Measurements from ENCODE around the gene F2RL3. TPM values are rescaled to one million over a fixed set of nuclear protein-coding genes. Genes with fewer than 3 reads are reported as not detected.

The F2RL3 gene
- not detected for total RNA-seq

DNA sequence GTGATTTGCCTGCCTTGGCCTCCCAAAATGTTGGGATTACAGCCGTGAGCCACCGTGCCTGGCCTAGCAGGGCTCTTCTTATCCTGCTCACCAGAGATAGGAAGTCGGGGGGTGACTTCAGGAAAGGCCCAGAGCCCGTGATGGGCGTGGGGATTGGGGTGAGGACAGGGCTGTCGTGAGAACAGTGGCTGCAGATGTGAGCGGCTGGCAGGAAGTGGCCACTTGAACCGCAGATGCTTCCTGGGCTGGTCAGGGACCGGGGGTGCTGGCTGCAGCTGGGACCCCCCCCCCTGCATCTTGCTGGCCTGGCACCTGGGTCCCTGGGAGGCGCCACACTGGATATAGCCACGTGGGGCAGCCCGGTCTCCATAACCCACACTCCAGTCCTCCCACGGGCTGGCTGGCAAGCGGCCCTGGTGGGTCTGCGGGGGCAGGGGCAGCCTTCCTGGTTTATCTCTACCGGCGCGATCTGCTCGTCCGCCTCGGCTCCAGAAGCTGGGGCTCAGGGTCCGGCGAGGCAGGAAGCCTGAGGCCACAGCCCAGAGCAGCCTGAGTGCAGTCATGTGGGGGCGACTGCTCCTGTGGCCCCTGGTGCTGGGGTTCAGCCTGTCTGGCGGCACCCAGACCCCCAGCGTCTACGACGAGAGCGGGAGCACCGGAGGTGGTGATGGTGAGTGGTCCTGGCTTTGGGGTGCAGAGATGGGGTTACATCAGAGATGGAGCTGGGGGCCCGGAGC is at the start of gene F2RL3:
F2RL3 (plus strand) TSS at position 371 of the 737 bp plus-strand sequence; CDS start at position 562, 191 bp downstream.
- Mint-ChIP-seq H3K36me3 (no peaks in the 10 kb centered on the region), H3K27ac (no peak within 1 kb of the TSS), H3K9me3 (no peaks in the 10 kb centered on the region), H3K4me1 (ENCODE audit: low read depth) (peaks cover 5% of the 10 kb centered on the region), H3K4me3 (no peak within 1 kb of the TSS), H3K27me3 (peaks cover 13% of the 10 kb centered on the region)
- intact Hi-C loops (cut with micrococcal nuclease), result no loop called here
- POLR2A ChIA-PET, result no interaction called here
- no peak for DNase-seq
- CTCF ChIA-PET, result no interaction called here

DNA sequence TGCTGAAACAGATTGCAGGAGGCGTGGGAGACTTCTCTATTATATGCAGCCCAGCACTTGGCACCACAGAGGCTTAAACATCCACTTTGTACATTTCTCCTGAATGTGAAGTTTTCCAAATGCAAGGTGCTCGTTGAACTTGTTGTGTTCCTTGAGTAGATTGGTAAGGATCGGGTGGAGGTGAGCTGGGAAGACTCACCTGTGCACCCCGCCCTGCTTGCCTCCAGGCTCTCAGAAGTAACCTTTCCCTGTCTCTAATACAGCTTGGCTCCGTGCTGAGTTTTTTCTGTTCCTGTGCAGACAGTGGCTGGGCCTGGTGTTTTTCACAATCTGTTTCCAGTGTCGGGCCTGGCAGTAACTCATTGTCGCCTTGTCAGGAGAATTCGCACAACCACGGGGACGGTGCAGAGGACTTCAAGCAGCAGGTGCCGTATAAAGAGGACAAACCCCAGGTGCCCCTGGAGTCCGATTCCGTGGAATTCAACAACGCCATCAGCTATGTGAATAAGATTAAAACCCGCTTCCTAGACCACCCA is 47.3 kb upstream of the F2RL3 start:
- Mint-ChIP-seq H3K27me3 (no peaks in the 10 kb centered on the region), H3K36me3 (peaks cover 12% of the 10 kb centered on the region), H3K4me3 (no peak overlapping the region), H3K27ac (no peak overlapping the region), H3K4me1 (ENCODE audit: low read depth) (no peaks in the 10 kb centered on the region), H3K9me3 (no peaks in the 10 kb centered on the region)
- no peak for DNase-seq
- POLR2A ChIA-PET, result no interaction called here
- intact Hi-C loops (cut with micrococcal nuclease), result no loop called here
- CTCF ChIA-PET, result no interaction called here

DNA sequence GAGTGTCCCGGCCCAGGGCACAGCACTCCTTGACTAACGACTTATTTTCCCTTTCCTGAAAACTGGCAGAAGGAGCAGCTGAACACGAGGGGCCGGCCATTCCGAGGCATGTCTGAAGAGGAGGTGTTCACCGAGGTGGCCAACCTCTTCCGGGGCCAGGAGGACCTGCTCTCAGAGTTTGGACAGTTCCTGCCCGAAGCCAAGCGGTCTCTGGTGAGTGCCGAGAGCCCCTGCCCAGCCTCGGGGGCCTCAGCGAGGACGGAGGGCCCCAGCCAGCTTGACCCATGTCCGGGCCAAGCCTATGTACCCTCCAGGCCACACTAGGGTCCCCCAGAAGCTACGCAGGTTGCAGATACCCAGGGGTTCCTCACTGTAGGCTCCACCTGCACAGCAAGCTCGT is 41.9 kb upstream of the F2RL3 start:
- Mint-ChIP-seq H3K27ac (no peak overlapping the region), H3K9me3 (no peaks in the 10 kb centered on the region), H3K4me1 (ENCODE audit: low read depth) (no peaks in the 10 kb centered on the region), H3K27me3 (no peaks in the 10 kb centered on the region), H3K4me3 (no peak overlapping the region), H3K36me3 (peaks cover 29% of the 10 kb centered on the region)
- DNase-seq, result no peak
- ChIA-PET CTCF (no interaction called here), POLR2A (no interaction called here)
- intact Hi-C loops (cut with micrococcal nuclease), result no loop called here

DNA sequence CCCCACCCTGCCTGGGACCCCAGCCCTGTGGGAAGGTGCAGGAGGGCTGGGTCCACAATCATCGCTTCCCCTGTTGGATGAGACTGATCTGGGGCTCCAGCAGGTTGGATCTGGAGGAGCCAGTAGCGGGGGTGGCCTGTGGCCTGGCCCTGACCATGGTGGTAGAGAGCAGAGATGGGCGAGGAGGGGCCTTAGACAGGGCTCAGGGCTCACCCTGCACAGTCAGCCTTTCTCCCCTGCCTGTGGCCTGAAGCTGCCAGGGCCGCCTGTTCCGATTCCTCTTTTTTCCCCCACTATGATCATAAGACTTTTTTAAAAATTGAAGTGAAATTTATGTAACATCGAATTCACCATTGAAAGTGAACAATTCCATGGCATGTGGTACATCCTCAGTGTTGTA is 41.4 kb upstream of the F2RL3 start:
- no peak overlapping the region for H3K4me3 Mint-ChIP-seq
- CTCF ChIA-PET, result no interaction called here

DNA sequence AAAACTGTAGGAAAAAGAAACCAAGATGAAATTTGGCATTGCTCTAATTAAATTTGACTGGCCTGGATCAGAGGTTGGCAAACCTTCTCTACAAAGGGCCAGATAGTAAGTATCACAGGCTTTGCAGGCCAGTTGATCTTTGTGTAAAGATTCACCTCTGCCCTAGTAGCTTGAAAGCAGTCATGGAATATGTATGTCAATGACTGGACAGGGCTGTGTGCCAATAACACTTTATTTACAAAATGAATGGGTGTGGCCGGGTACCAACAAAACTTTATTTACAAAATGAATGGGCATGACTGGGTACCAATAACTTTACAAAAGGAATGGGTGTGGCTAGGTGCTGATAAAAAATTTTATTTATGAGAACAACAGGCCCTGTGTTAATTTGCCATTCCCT is 39.6 kb upstream of the F2RL3 start:
- POLR2A ChIA-PET, result no interaction called here
- H3K4me3 Mint-ChIP-seq, result no peak overlapping the region
- CTCF ChIA-PET, result no interaction called here

More for the DNA sequence above, 41.4 kb upstream of the F2RL3 start:
- no peaks in the 10 kb centered on the region for H3K9me3 Mint-ChIP-seq
- POLR2A ChIA-PET, result no interaction called here
- H3K4me1 Mint-ChIP-seq (ENCODE audit: low read depth), result no peaks in the 10 kb centered on the region
- intact Hi-C loops (cut with micrococcal nuclease), result no loop called here
- no peaks in the 10 kb centered on the region for H3K27me3 Mint-ChIP-seq
- peaks cover 31% of the 10 kb centered on the region for H3K36me3 Mint-ChIP-seq
- DNase-seq, result no peak
- no peak overlapping the region for H3K27ac Mint-ChIP-seq

DNA sequence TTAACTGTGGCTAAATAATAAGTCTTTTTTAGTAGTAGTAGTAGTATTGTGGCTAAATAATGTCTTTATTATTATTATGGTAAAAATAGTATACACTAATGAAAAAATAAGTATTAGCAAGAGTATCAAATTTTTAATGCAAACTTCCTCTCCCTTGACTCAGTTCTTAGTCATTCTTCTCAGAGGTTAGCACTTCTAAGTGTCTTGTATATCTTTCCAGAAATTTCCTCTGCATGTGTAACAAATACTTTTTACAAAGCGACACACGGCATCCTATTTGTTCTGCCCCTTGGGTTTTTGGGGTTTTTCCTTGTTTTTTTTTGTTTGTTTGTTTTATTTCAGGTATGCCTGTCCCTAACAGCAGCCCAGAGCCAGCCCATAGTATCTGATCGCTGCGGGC is 38.7 kb upstream of the F2RL3 start:
- Mint-ChIP-seq H3K36me3 (peaks cover 36% of the 10 kb centered on the region), H3K27ac (no peak overlapping the region)

More for the DNA sequence above, 39.6 kb upstream of the F2RL3 start:
- DNase-seq, result no peak
- intact Hi-C loops (cut with micrococcal nuclease), result no loop called here
- no peak overlapping the region for H3K27ac Mint-ChIP-seq
- H3K4me1 Mint-ChIP-seq (ENCODE audit: low read depth), result no peaks in the 10 kb centered on the region
- no peaks in the 10 kb centered on the region for H3K9me3 Mint-ChIP-seq
- H3K27me3 Mint-ChIP-seq, result no peaks in the 10 kb centered on the region
- peaks cover 32% of the 10 kb centered on the region for H3K36me3 Mint-ChIP-seq

DNA sequence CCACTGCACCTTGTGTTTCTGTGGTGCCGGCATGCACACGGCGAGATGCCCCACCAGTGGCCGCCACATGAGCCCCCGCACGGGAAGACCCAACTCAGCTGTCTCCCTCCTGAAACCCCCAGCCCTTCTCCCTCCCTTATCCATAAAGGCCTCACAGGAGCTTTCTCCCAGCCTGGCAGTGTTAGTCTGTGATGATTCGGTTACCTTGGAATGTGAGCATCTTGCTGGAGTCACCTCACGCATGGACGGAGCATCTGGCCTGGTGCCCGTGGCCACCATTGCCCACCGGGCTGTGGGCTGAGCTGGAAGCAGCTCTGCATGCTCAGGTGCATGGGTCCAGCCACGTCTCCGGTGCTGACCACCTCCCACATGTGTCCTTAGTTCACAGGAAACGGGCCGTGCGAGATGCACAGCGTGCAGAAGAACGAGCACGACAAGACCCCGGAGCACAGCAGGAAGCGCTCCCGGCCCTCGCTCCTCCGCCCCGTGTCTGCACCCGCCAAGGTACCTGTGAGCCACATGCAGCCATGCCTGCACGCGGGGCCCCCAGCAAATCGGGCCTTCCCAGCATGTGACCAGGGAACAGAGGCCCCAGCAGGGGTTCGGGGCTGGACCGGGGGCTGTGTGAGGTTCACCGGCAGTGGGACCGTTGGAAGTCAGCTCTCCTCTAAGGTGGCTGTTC is 37.6 kb upstream of the F2RL3 start:
- no peaks in the 10 kb centered on the region for H3K27me3 Mint-ChIP-seq
- H3K27ac Mint-ChIP-seq, result no peak overlapping the region
- H3K36me3 Mint-ChIP-seq, result peaks cover 37% of the 10 kb centered on the region
- no peak overlapping the region for H3K4me3 Mint-ChIP-seq
- POLR2A ChIA-PET, result no interaction called here
- no peaks in the 10 kb centered on the region for H3K4me1 Mint-ChIP-seq (ENCODE audit: low read depth)
- DNase-seq, result no peak
- CTCF ChIA-PET, result no interaction called here
- H3K9me3 Mint-ChIP-seq, result no peaks in the 10 kb centered on the region
- intact Hi-C loops (cut with micrococcal nuclease), result no loop called here

More for the DNA sequence above, 38.7 kb upstream of the F2RL3 start:
- ChIA-PET POLR2A (no interaction called here), CTCF (interaction anchor here (0.7 kb wide), 1 partner anchor 132 kb away, joined by 4 read pairs; no protein-coding TSS in a partner anchor)
- no peak for DNase-seq
- Mint-ChIP-seq H3K4me1 (ENCODE audit: low read depth) (no peaks in the 10 kb centered on the region), H3K9me3 (no peaks in the 10 kb centered on the region), H3K27me3 (no peaks in the 10 kb centered on the region), H3K4me3 (no peak overlapping the region)
- intact Hi-C loops (cut with micrococcal nuclease), result no loop called here

DNA sequence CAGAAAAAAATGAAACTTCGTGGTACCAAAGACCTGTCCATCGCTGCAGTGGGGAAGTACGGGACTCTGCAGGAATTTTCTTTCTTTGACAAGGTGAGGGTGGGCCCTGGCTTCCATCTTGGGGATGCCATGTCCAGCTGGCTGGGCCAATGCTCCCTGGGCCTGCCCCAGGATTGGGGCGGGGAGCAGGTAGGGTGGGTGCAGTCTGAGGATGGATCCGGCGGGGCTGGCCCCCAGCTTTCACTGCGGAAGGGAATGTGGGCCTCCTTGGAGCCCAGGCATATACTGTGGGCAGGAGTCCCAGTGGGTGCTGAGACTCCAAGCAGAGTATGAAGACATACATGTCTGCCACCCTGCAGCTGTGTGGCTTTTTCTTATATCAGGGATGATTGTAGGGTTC is 35.7 kb upstream of the F2RL3 start:
- Mint-ChIP-seq H3K4me3 (no peak overlapping the region), H3K27me3 (no peaks in the 10 kb centered on the region), H3K27ac (no peak overlapping the region), H3K9me3 (no peaks in the 10 kb centered on the region), H3K4me1 (ENCODE audit: low read depth) (no peaks in the 10 kb centered on the region), H3K36me3 (peaks cover 31% of the 10 kb centered on the region)
- ChIA-PET CTCF (no interaction called here), POLR2A (no interaction called here)
- intact Hi-C loops (cut with micrococcal nuclease), result no loop called here
- no peak for DNase-seq

DNA sequence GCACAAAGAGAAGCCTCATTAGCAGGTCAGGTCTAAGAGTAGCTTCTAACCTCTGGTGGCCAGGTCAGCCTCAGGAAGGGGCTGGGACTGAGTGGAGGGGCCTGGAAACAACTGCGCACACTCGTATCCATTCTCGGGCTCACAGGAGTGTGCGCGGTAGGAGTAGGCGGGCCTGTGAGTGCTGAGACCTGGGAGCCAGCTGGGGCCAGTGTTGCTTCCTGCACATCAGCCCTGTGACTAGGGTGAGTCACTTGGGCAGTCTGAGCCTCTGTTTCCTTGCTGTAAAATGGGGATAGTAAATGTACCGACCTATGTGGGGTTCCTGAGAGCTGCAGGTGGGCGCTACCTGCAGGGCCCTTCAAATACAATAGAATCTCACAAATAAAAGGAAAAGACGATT is 32.7 kb upstream of the F2RL3 start:
- CTCF ChIA-PET, result no interaction called here
- H3K27me3 Mint-ChIP-seq, result no peaks in the 10 kb centered on the region
- H3K4me1 Mint-ChIP-seq (ENCODE audit: low read depth), result no peaks in the 10 kb centered on the region
- H3K4me3 Mint-ChIP-seq, result no peak overlapping the region
- H3K27ac Mint-ChIP-seq, result no peak overlapping the region
- intact Hi-C loops (cut with micrococcal nuclease), result no loop called here
- H3K9me3 Mint-ChIP-seq, result no peaks in the 10 kb centered on the region
- POLR2A ChIA-PET, result no interaction called here
- DNase-seq, result no peak
- peaks cover 17% of the 10 kb centered on the region for H3K36me3 Mint-ChIP-seq

DNA sequence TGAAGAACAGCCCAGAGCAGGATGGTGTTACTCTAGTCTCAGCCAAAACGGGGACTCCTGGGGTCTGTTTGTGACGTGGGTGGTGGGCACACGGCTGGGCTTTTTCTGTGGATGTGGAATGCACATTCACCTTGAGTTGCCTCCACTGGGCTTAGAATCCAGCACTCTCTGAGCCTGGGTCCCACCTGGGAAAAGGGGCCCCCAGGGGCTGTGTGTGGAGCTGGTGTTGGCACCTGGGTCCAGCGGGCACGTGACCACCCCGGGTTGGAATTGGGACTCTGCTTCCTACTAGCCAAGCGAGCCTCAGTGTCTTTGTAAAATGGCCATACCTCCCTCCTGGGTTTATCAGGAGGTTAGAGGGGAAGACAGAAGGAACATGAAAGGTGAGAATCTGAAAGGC is 29.2 kb upstream of the F2RL3 start:
- Mint-ChIP-seq H3K27ac (no peak overlapping the region), H3K36me3 (peaks cover 18% of the 10 kb centered on the region), H3K27me3 (no peaks in the 10 kb centered on the region), H3K9me3 (no peaks in the 10 kb centered on the region), H3K4me1 (ENCODE audit: low read depth) (no peaks in the 10 kb centered on the region), H3K4me3 (no peak overlapping the region)
- ChIA-PET CTCF (no interaction called here), POLR2A (no interaction called here)
- DNase-seq, result no peak
- intact Hi-C loops (cut with micrococcal nuclease), result no loop called here

DNA sequence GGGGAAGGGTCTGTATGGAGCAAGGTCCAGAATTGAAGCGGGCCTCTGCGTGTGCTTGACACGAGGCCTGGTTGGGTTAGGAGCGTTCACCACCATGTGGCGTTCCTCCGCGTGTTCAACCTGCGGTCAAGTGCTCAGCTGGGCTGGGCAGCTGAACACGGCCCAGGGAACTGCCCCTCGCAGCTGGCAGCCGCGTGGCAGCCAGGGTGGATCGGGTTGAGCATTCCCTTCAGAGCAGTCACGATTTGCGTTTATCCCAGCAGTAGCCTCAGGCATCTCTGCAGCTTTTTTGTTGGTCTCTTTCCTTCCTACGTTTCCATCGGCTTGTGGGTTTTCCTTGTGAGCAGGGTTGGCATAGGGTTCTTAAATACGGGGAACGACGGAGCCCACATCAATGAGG is 28.7 kb upstream of the F2RL3 start:
- Mint-ChIP-seq H3K9me3 (no peaks in the 10 kb centered on the region), H3K4me3 (no peak overlapping the region), H3K27ac (no peak overlapping the region), H3K4me1 (ENCODE audit: low read depth) (no peaks in the 10 kb centered on the region), H3K27me3 (no peaks in the 10 kb centered on the region), H3K36me3 (peaks cover 15% of the 10 kb centered on the region)
- ChIA-PET POLR2A (no interaction called here), CTCF (no interaction called here)
- DNase-seq, result no peak
- intact Hi-C loops (cut with micrococcal nuclease), result no loop called here

DNA sequence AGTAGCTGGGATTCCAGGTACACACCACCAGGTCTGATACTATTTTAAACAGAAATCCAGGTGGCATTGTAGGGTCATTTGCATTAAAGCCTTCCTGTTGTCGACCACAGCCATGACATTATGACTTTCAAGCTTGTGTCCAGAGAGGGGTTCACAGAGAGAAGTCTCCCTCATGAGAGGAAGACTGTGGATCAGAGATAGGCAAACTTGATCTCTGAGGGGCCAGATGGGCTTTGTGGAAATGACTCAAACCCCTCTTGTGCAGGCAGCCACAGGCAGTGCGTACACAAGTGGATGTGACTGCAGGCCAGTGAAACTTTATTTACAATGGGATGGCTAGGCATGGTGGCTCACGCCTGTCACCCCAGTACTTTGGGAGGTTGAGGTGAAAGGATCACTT is 27.8 kb upstream of the F2RL3 start:
- intact Hi-C loops (cut with micrococcal nuclease), result no loop called here
- DNase-seq, result no peak
- CTCF ChIA-PET, result interaction anchor here (0.6 kb wide), 1 partner anchor 514 kb away, joined by 3 read pairs; no protein-coding TSS in a partner anchor
- no peak overlapping the region for H3K4me3 Mint-ChIP-seq
- no peaks in the 10 kb centered on the region for H3K27me3 Mint-ChIP-seq
- H3K36me3 Mint-ChIP-seq, result peaks cover 14% of the 10 kb centered on the region
- no peaks in the 10 kb centered on the region for H3K9me3 Mint-ChIP-seq
- POLR2A ChIA-PET, result no interaction called here
- no peaks in the 10 kb centered on the region for H3K4me1 Mint-ChIP-seq (ENCODE audit: low read depth)
- peak overlapping the region; percentile 10 for H3K27ac Mint-ChIP-seq

DNA sequence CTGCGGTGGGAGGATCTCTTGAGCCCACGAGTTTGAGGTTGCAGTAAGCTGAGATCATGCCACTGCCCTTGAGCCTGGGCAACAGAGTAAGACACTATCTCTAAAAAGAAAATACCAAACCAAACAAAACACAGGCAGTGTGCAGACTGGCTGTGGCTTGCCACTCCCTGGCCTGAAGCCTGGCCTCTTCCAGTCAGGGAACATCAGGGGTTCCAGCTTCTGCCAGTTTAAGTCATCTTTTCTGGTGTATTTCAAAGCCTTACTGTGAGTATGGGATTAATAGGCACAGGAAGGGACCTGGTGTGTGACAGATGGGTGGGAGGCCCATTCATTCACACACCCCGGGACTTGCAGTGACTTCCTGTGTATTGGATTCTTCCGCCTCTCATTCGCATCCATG is 27.0 kb upstream of the F2RL3 start:
- Mint-ChIP-seq H3K27me3 (no peaks in the 10 kb centered on the region), H3K36me3 (peaks cover 17% of the 10 kb centered on the region), H3K9me3 (no peaks in the 10 kb centered on the region), H3K27ac (no peak overlapping the region), H3K4me3 (no peak overlapping the region), H3K4me1 (ENCODE audit: low read depth) (no peaks in the 10 kb centered on the region)
- intact Hi-C loops (cut with micrococcal nuclease), result no loop called here
- no peak for DNase-seq
- CTCF ChIA-PET, result no interaction called here
- POLR2A ChIA-PET, result no interaction called here
